ENCODE results near the gene CXADR.
"Not testable (repeated sequence)": the region's sequence is repeated elsewhere in the genome, so short reads cannot be mapped to it uniquely, and the experiment has no call there.

CXADR gene

GRCh38 chr21:17501107-17502006, 11.5 kb upstream of the CXADR start:
- no peak for DNase-seq
- intact Hi-C loops (cut with DNase I): no loop called here

DNA sequence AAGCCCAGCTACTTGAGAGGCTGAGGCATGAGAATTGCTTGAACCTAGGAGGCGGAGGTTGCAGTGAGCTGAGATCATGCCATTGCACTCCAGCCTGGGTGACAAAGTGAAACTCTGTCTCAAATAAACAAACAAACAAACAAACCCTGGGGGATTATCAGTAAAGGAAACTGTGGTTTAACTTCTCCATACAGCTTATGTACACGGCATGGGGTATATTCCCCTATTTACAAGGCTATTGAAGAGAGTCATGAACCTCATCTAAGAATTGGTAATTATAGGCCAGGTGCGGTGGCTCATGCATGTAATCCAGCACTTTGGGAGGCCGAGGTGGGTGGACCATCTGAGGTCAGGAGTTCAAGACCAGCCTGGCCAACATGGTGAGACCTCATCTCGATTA, 9.9 kb upstream of the CXADR start:
- intact Hi-C loops (cut with DNase I); DNase-seq: not testable (repeated sequence)

DNA sequence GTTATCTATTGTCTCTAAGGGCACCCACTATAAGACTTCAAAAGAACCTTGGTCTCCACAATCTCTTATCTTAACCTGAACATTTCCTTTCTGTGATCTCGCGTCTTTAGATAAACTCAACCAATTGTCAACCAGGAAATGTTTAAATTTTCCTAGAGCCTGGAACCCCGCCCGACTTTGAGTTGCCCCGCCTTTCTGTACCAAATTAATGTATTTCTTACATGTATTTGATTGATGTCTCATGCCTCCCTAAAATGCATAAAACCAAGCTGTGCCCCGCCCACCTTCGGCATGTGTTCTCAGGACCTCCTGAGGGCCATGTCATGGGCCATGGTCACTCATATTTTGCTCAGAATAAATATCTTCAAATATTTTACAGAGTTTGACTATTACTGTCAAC, 5.9 kb upstream of the CXADR start:
- no peak for DNase-seq
- intact Hi-C loops (cut with DNase I): no loop called here

GRCh38 chr21:17507591-17507990, 5.3 kb upstream of the CXADR start:
- DNase-seq: no peak
- intact Hi-C loops (cut with DNase I): no loop called here

- peak in 8 of 10 donors; percentile 30 to 93 (median 50) for DNase-seq
- intact Hi-C loops (cut with DNase I): loop anchor here (5.0 to 10.0 kb wide), 3 partner anchors 59 to 126 kb away; no protein-coding TSS in a partner anchor
Measured at GRCh38 chr21:17513214-17514123, 626 bp downstream of the CXADR start.

DNA sequence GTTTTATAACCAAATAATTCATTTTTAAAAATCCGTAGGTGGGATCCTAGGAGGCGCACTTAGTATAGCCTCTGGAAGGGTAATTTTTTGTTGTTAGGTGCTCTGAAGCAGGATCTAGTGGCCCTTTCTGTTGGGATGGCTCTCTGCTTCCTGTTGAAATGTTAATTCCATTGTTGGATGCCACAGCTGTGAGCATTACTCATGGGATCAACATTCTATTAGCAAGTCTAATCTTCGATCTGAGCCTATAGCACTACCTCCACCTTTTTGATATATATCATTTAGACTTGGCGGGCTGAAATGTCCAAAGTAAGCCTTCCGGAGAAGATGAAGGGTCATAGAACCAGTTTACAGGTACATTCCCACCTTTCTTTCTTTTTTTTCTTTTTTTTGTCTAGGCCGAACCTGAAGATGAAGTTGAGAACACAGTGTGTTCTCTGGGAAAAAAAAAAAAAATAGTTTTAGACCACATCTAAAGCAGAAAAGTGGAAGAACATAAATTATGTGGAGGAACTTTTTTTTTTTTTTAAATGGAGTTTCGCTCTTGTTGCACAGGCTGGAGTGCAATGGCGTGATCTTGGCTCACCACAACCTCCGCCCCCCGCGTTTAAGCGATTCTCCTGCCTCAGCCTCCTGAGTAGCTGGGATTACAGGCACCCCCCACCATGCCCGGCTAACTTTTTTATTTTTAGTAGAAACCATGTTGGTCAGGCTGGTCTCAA, 1.4 kb downstream of the CXADR start:
- intact Hi-C loops (cut with DNase I): loop anchor here (5.0 to 10.0 kb wide), 3 partner anchors 59 to 127 kb away; no protein-coding TSS in a partner anchor
- DNase-seq: no peak

GRCh38 chr21:17517008-17517407, 4.2 kb downstream of the CXADR start:
- intact Hi-C loops (cut with DNase I): loop anchor here (10.0 kb wide), 1 partner anchor 62 kb away; no protein-coding TSS in a partner anchor
- DNase-seq: not testable (repeated sequence)

DNA sequence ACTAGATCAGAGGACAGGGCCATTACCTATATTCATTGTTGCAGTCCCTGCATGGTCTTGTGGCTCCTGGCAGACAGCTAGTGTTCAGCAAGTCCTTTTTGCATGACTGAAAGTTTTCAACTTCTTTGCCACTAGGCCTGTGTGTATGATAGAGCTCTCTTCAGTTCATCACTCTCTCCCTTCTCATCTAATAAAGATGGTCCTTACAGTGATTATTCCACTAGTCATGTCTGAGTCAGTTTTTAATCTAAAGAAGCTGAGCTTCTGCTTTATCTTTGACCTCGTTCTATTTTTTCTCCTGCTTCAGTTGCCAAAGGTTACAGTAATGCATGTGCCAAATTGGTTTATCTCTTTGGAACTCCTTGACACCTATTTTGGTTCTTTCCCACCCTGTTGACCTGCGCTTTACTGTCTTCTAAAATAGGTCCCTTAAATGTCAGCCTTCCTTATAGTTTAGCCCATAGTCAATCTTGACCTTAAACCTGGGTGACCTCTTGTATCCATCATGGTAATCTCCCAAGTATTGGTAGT, 6.4 kb downstream of the CXADR start:
- intact Hi-C loops (cut with DNase I): loop anchor here (10.0 kb wide), 1 partner anchor 64 kb away; no protein-coding TSS in a partner anchor
- DNase-seq: no peak

GRCh38 chr21:17519965-17520609, 7.2 kb downstream of the CXADR start:
- DNase-seq: no peak
- intact Hi-C loops (cut with DNase I): loop anchor here (10.0 kb wide), 1 partner anchor 65 kb away; no protein-coding TSS in a partner anchor

DNA sequence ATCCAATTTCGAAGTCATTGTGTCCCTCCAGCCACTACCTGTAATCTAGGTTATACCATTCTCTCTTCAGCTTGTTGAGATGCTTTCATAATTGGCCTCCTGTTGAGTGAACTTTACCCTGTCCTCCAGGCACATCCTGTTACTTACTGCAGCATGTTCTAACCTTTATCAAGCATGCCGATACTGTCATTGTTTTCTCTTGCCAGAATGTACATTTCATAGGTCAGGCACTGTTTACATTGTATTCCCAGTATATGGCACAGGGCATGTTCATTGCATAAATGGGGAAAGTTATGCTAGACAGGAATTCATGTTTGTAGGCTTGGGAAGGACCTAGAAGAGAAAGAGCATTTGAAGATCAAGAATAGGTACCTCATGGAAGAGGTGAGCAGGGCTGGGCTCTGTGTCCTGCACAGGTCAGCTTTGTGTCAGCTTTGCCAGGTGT, 10.2 kb downstream of the CXADR start:
- intact Hi-C loops (cut with DNase I): no loop called here
- no peak for DNase-seq

DNA sequence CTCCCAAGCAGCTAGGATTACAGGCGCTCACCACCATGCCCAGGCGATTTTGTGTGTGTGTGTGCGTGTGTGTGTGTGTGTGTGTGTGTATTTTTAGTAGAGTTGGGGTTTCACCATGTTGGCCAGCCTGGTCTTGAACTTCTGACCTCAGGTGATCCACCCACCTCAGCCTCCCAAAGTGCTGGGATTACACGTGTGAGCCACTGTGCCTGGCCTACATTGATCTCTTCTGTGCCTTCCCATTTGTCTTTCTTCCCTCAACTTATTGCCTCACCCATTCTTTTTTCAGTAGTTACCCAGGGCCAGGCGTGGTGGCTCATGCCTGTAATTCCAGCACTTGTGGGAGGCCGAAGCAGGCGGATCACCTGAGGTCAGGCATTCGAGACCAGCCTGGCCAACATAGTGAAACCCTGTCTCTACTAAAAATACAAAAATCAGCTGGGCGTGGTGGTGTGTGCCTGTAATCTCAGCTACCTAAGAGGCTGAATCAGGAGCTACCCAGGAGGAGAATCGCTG, 11.2 kb downstream of the CXADR start:
- intact Hi-C loops (cut with DNase I); DNase-seq: not testable (repeated sequence)

DNA sequence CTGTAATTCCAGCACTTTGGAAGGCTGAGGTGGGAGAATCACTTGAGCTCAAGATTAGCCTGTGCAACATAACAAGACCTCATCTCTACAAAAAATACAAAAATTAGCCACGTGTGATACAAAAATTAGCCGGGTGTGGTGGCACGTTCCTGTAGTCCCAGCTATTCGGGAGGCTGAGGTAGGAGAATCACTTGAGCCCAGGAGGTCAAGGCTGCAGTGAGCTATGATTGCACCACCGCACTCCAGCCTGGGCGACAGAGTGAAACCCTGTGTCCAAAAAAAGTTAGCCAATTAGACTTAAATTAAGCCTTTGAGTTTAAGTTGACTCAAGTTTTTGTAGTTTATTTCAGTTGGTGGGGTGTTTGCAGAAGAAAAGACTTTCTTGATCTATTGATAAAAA, 11.8 kb downstream of the CXADR start:
- DNase-seq: no peak
- intact Hi-C loops (cut with DNase I): no loop called here

- DNase-seq: no peak
- intact Hi-C loops (cut with DNase I): no loop called here
Measured at GRCh38 chr21:17526776-17527175, 13.9 kb downstream of the CXADR start.

DNA sequence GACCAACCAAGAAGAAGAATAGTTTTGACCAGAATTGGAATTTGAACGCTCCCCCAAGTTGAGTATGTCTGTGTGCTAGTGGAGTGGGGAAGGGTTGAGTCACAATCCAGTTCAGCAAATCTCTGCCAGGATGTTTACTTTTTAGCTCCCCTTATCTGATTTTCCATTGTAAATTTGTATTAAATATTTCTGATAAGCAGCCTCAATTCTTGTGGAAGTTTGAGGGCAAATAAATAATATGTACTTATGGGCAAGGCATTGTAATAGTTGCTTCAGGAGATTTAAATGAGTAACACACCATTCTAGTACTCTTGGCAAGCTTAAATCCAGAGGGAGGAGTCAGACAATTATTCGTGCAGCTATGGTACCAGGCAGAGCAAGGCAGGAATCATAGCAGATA, 14.4 kb downstream of the CXADR start:
- no peak for DNase-seq
- intact Hi-C loops (cut with DNase I): no loop called here

DNA sequence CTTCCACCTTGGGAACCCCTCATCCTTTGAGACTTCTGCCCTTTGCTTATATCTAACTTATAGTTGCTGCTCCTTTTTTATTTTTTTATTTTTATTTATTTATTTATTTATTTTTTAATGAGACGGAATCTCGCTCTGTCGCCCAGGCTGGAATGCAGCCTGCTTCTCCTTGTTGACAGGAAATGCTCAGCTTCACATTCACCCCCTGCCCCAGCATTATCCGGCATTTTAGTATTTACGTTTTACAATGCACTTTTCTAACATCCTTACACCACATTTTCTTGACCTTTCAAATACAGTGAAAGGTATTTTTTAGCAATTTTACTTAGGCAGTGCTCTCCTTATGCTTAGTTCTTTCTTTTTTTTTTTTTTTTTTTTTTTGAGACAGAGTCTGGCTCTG, 14.9 kb downstream of the CXADR start:
- DNase-seq: no peak
- intact Hi-C loops (cut with DNase I): no loop called here

- no peak for DNase-seq
- intact Hi-C loops (cut with DNase I): no loop called here
Measured at GRCh38 chr21:17529648-17530047, 16.8 kb downstream of the CXADR start.

DNA sequence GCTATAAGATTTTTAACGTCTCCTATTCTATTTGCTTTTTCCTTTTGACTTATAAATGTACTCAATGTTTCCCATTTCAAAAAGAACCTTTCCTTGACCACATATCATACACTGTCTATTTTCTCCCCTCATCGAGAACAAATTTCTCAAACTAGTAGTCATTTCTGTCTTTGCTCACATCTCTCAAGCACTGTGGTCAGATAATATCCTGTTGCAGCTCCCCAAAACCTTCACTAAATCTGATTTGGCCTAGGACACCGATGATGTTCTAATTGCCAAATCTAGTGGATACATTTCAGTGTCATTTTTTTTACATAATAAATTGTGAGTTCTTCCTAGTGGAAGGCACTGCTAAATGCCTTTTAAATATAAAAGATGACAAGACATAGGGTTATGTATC, 19.4 kb downstream of the CXADR start:
- intact Hi-C loops (cut with DNase I): no loop called here
- DNase-seq: no peak

DNA sequence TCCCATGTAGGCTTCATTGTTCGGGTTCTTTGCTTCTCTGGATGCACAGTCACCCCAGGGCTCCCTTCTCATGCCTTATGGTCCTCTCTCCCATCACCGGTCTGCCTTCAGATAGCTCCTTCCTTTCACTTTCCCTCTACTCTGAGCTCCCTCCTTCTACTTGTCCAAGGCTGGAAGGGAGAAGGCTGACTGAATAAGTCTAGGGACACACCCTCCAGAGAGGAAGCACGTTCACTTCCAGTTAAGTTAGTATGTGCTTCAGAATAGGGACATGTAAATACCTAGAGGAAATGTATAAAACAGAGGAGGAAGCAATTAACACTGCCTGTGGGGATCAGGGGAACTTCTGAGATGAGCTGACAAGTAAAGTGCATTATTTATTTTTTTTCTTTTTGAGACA, 23.5 kb downstream of the CXADR start:
- intact Hi-C loops (cut with DNase I): no loop called here
- DNase-seq: no peak

DNA sequence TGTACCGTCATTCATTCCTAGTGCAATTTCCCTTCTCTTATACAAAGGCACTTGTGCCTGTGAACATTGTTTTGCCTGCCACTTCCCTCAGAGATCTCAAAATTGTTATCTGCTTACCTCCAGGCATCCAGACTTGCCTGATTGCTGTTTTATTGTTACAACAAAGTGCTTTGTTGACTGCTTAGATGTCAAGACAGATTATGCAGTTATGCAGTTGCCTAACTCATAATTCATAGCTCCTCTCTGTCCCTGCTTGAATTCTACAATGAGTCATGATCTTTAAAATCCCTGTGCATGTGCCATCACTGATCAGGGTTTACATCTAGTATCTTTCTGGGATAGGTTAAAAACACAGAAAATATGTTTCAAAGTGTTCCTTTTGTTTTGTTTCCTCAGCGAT, 24.5 kb downstream of the CXADR start:
- intact Hi-C loops (cut with DNase I): no loop called here
- DNase-seq: no peak
